Heart right ventricle (tissue), 16 donors: ENCODE results near the gene SLIT1. TPM values are rescaled to one million over a fixed set of nuclear protein-coding genes. Genes with fewer than 3 reads are reported as not detected.
A peak's percentile ranks its signal among the peaks of the same experiment; 100 is the strongest.

ENCODE experiments used
- ATAC-seq, 8 donors: fragments of 200-7000 bp; cut with Tn5 transposase; one replicate each; pipeline ENCODE4 v1.9.1; 2020; ENCODE audit warnings: mild to moderate bottlenecking in 8 of 8, moderate library complexity in 8 of 8, moderate number of reproducible peaks in 1 of 8
- DNase-seq, 2 donors: peaks; one replicate each; pipeline ENCODE4 v3.0.0-alpha.2; 2020
- H3K27ac ChIP-seq, 10 donors: fragments of 200-600 bp; sonication (generic) in 2 of 10; one replicate each; pipeline versions ENCODE4 v1.5.0 to v1.8.0; 2020 to 2022; ENCODE audit warnings: mild to moderate bottlenecking in 3 of 10
- H3K27me3 ChIP-seq, 7 donors: fragments of 200-600 bp; one replicate each; pipeline ENCODE4 v1.8.0; 2021 to 2022; ENCODE audit warnings: mild to moderate bottlenecking in 2 of 7
- H3K36me3 ChIP-seq, 9 donors: fragments of 200-600 bp; sonication (generic) in 1 of 9; one replicate each; pipeline versions ENCODE4 v1.5.0 to v1.8.0; 2020 to 2022; ENCODE audit warnings: mild to moderate bottlenecking in 2 of 9
- H3K4me1 ChIP-seq, 9 donors: fragments of 200-600 bp; sonication (generic) in 1 of 9; one replicate each; pipeline versions ENCODE4 v1.5.0 to v1.8.0; 2020 to 2022; ENCODE audit warnings: mild to moderate bottlenecking in 4 of 9
- H3K4me3 ChIP-seq, 10 donors: fragments of 200-600 bp; sonication (generic) in 2 of 10; one replicate each; pipeline versions ENCODE4 v1.5.0 to v1.8.0; 2020 to 2022; ENCODE audit warnings: mild to moderate bottlenecking in 7 of 10, moderate library complexity in 2 of 10
- H3K9me3 ChIP-seq, 11 donors: fragments of 200-600 bp in 10 of 11; sonication (generic) in 2 of 11; one replicate each; pipeline versions ENCODE4 v1.5.0 to v1.8.0; 2013 to 2022; ENCODE audit warnings: mild to moderate bottlenecking in 2 of 11, control low read depth in 1 of 11, moderate library complexity in 1 of 11
- CTCF ChIP-seq, 9 donors: fragments of 200-600 bp; sonication (generic) in 2 of 9; IDR thresholded peaks; one replicate each; pipeline versions ENCODE4 v1.5.0 to v1.8.0; 2021 to 2022; ENCODE audit warnings: antibody characterized with exemption in 9 of 9, mild to moderate bottlenecking in 5 of 9, moderate library complexity in 1 of 9
- WGBS, 2 donors: extraction: QIAGEN DNeasy Blood & Tissue Kit; methylation state at CpG; one replicate each; pipeline ENCODE4 v1.1.7; 2013; ENCODE audit warnings: inconsistent platforms in 1 of 2; 5-methylcytosine and 5-hydroxymethylcytosine counted together
- intact Hi-C, 10 donors: fragments of 100-400 bp; cut with DNase I; formaldehyde crosslinking; loops; one replicate each; pipeline versions ENCODE4 v1.11.1 to v1.14.2; 2022
- polyA plus RNA-seq, 2 donors: library from polyadenylated mRNA; stranded (reverse); fragments of 200-250 nt; gene quantifications; one replicate each; pipeline ENCODE4 v1.2.3, GENCODE V29; 2013
- total RNA-seq, 10 donors: library from RNA; stranded (reverse); fragmentation: NEBNext Ultra II Directional in 3 of 10; extraction: Animal tissue kit (Norgen Biotek cat#: 25700) in 3 of 10; gene quantifications; one replicate each; pipeline versions ENCODE4 v1.2.1 to v1.2.4, GENCODE V29; 2021 to 2023
- donor health status: Arrhythmogenic right ventricular cardiomyopathy.
- donor health status: ischemic (EF 13 %, LVEDD 7.1; RV severe dilation, severe dysfunction).
- donor health status: healthy with polysubstance abuse.
- donor health status: DM: no; HTN: yes; CAD: no.
- donor health status: DM: no; HTN: no; CAD: no.
- donor health status: ischemic (EF 25% LVEDD 6.9; RV normal size, moderate dysfunction).
- donor health status: ischemic (EF 25% LVEDD 5.7; RV mildly dilated, moderate dysfunction).
- donor health status: healthy.
- donor health status: DM: yes; HTN: yes; CAD: no.
- donor health status: Ischemic cardiomyopathy.
- donor health status: ischemic (EF 35%, LVEDD 5.7; RV mildly dilated, moderate dysfunction).
- donor health status: nonischemic (EF 11% LVEDD 7.7; RV severe dilation, severe dysfunction).
- donor health status: DM: yes; HTN: yes; CAD: no.
- donor health status: PGD.
- donor health status: ischemic (EF 29% LVEDD 5.4; RV normal size, mild dysfunction).
- donor health status: nonischemic (EF 23%, LVEDD 6.1; RV moderate dilation, normal function).

Gene SLIT1
- total and polyA plus RNA-seq, 12 donors: 0.04 to 0.31 (median 0.13) TPM; not detected in 1

- H3K9me3 ChIP-seq: no peaks in the 10 kb centered on the region
- H3K36me3 ChIP-seq: no peaks in the 10 kb centered on the region
- 88 to 94% methylated on average over 11 of the region's 11 CpGs for WGBS, 2 donors
- no peak overlapping the region for H3K4me3 ChIP-seq
- peaks cover 0 to 10% (median 0%) of the 10 kb centered on the region in 9 donors for H3K4me1 ChIP-seq
- peaks cover 0 to 63% (median 20%) of the 10 kb centered on the region in 7 donors for H3K27me3 ChIP-seq
- intact Hi-C loops: no loop called here
- TF ChIP-seq CTCF (IDR thresholded peaks at IDR 0.05): no peak
- H3K27ac ChIP-seq: no peak overlapping the region
- DNase-seq: no peak
- ATAC-seq: no peak
Observed at GRCh38 chr10:97134110-97134509, 51.6 kb downstream of the SLIT1 start.

GRCh38 chr10:97132273-97132672 is 53.5 kb downstream of the SLIT1 start:
- H3K27ac ChIP-seq: no peak overlapping the region
- intact Hi-C loops: no loop called here
- 91 to 95% methylated on average over 2 of the region's 2 CpGs for WGBS, 2 donors
- no peaks in the 10 kb centered on the region for H3K36me3 ChIP-seq
- no peaks in the 10 kb centered on the region for H3K9me3 ChIP-seq
- H3K4me1 ChIP-seq: no peaks in the 10 kb centered on the region
- TF ChIP-seq CTCF (IDR thresholded peaks at IDR 0.05): no peak
- peaks cover 0 to 65% (median 22%) of the 10 kb centered on the region in 7 donors for H3K27me3 ChIP-seq
- H3K4me3 ChIP-seq: no peak overlapping the region
- DNase-seq: no peak
- ATAC-seq: no peak

- no peak for TF ChIP-seq CTCF (IDR thresholded peaks at IDR 0.05)
- Histone ChIP-seq H3K27ac (no peak overlapping the region), H3K36me3 (no peaks in the 10 kb centered on the region), H3K4me1 (no peaks in the 10 kb centered on the region), H3K27me3 (peaks cover 0 to 59% (median 22%) of the 10 kb centered on the region in 7 donors), H3K4me3 (no peak overlapping the region), H3K9me3 (no peaks in the 10 kb centered on the region)
- no peak for DNase-seq
- intact Hi-C loops: no loop called here
- 41 to 59% methylated on average over 9 of the region's 9 CpGs for WGBS, 2 donors
- ATAC-seq: peak in 1 of 8 donors; percentile 27
Observed at GRCh38 chr10:97131666-97132065, 54.1 kb downstream of the SLIT1 start.

GRCh38 chr10:97131181-97131628 is 54.6 kb downstream of the SLIT1 start:
- WGBS, 2 donors: 76 to 81% methylated on average over 8 of the region's 8 CpGs
- no peak for DNase-seq

More at GRCh38 chr10:97131181-97131628, 54.6 kb downstream of the SLIT1 start:
- H3K27me3 ChIP-seq: peaks cover 0 to 55% (median 22%) of the 10 kb centered on the region in 7 donors
- no peaks in the 10 kb centered on the region for H3K9me3 ChIP-seq
- ATAC-seq: peak in 2 of 8 donors; percentile 17 to 31
- H3K4me3 ChIP-seq: no peak overlapping the region
- H3K36me3 ChIP-seq: no peaks in the 10 kb centered on the region
- no peak for TF ChIP-seq CTCF (IDR thresholded peaks at IDR 0.05)
- intact Hi-C loops: no loop called here
- no peak overlapping the region for H3K27ac ChIP-seq
- H3K4me1 ChIP-seq: no peaks in the 10 kb centered on the region
